Cardiac muscle cell (in vitro differentiated cells and primary cell): ENCODE results near the gene PYHIN1. TPM values are rescaled to one million over a fixed set of nuclear protein-coding genes. Genes with fewer than 3 reads are reported as not detected.

Experiments used
- DNase-seq, 2 donors: peaks; one replicate each; pipeline versions ENCODE4 v3.0.0 to v3.0.0-alpha.2; 2010 to 2017; ENCODE audit warnings: low read depth in 1 of 2, low spot score in 1 of 2
- H3K27ac ChIP-seq: fragments of 200-600 bp; sonication (generic); 2 replicates; pipeline ENCODE4 v1.5.1; 2016
- H3K27me3 ChIP-seq: fragments of 200-600 bp; sonication (generic); 2 replicates; pipeline ENCODE4 v1.6.0; 2016; ENCODE audit warnings: control low read depth
- H3K36me3 ChIP-seq: fragments of 200-600 bp; sonication (generic); 2 replicates; pipeline ENCODE4 v1.5.1; 2016; ENCODE audit warnings: control low read depth
- H3K4me1 ChIP-seq: fragments of 200-600 bp; sonication (generic); 2 replicates; pipeline ENCODE4 v1.8.1; 2017; ENCODE audit warnings: low read depth, mild to moderate bottlenecking, mixed run types
- H3K4me3 ChIP-seq: fragments of 200-600 bp; sonication (generic); 2 replicates; pipeline ENCODE4 v1.5.1; 2016; ENCODE audit warnings: mild to moderate bottlenecking
- H3K9me3 ChIP-seq: fragments of 200-600 bp; sonication (generic); 2 replicates; pipeline ENCODE4 v1.5.1; 2017; ENCODE audit warnings: low read depth, mild to moderate bottlenecking, control low read depth
- polyA plus RNA-seq: library from polyadenylated mRNA; unstranded; fragments of >200 nt; fragmentation: Nextera tagmentation; extraction: Ambion mirVana; gene quantifications from 2 replicates; pipeline ENCODE4 v1.2.1, GENCODE V29; 2016
- total RNA-seq: library from RNA; depleted of rRNA; stranded (reverse); fragments of >200 nt; gene quantifications from 2 replicates; pipeline ENCODE4 v1.2.3, GENCODE V29; 2016
- TF ChIP-seq, protein P1 (sequence below): IDR thresholded peaks from 2 replicates; pipeline ENCODE4 v1.5.1; 2012; ENCODE audit warnings: low read depth, mild to moderate bottlenecking, low read length

The PYHIN1 gene
- total and polyA plus RNA-seq, 2 experiments from 2014 or later = not detected

DNA sequence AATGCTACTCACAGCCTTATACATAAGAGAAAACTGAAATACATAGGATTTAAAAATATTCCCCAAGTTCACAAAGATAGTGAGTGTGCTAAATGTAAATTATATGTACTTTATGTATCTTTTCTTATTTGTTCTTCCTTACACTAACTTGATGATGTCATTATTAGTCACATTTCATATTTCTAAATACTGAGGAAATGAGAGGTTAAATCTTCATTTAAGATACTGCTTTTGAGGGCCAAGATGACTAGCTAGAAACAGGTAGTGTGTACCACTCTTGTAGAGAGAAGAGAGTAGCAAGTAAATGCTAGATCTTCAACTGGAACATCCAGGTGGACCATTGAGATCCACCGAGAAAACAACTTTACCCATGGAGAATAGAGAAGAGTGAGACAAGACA lies 29.8 kb downstream of the PYHIN1 start:
- Histone ChIP-seq H3K36me3 (no peaks in the 10 kb centered on the region), H3K4me3 (no peak overlapping the region), H3K9me3 (no peaks in the 10 kb centered on the region), H3K27me3 (no peaks in the 10 kb centered on the region), H3K27ac (no peak overlapping the region), H3K4me1 (no peaks in the 10 kb centered on the region)
- DNase-seq = no peak
- TF ChIP-seq, protein P1, sequence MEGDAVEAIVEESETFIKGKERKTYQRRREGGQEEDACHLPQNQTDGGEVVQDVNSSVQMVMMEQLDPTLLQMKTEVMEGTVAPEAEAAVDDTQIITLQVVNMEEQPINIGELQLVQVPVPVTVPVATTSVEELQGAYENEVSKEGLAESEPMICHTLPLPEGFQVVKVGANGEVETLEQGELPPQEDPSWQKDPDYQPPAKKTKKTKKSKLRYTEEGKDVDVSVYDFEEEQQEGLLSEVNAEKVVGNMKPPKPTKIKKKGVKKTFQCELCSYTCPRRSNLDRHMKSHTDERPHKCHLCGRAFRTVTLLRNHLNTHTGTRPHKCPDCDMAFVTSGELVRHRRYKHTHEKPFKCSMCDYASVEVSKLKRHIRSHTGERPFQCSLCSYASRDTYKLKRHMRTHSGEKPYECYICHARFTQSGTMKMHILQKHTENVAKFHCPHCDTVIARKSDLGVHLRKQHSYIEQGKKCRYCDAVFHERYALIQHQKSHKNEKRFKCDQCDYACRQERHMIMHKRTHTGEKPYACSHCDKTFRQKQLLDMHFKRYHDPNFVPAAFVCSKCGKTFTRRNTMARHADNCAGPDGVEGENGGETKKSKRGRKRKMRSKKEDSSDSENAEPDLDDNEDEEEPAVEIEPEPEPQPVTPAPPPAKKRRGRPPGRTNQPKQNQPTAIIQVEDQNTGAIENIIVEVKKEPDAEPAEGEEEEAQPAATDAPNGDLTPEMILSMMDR = no peak

DNA sequence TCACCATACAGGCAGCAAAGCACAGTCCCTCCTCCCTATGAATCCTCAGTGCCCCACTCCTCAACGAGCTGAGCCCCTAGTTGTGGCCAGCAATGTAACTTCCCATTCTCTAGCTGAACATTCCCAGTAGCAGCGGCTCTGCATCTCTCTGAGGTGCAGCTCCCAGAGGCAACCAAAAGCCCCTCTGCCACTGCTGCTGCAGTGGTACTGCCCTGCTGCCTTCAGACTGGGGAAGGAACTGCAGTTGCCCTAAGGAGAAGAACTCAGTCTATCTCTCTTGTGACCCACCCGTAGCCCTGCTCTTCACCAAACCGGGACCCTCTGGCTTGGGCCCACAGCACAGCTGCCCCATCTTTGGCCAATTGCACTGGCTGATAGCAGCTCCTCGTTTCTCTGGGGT lies 31.6 kb downstream of the PYHIN1 start:
- DNase-seq = no peak

DNA sequence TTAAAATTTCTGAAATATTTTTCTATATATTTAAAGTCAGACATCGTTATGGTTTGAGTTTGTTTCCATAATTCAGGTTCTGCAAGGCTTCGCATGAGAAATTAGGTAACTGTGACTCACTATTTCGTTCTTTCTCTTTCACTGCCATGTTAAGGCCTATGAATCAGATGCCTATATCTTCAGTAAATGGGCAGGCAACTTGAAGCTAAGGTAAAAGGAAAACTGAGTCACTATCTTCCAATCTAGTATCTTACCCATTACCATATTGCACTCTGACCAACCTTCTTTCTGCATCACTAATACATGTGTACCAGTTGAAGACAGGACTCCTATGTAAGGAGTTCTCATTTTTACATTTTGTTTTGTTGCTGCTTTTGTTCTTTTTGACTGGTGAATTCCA lies 37.8 kb downstream of the PYHIN1 start:
- H3K4me1 ChIP-seq = no peaks in the 10 kb centered on the region
- H3K9me3 ChIP-seq = no peaks in the 10 kb centered on the region
- H3K27me3 ChIP-seq = no peaks in the 10 kb centered on the region
- no peaks in the 10 kb centered on the region for H3K36me3 ChIP-seq
- no peak overlapping the region for H3K4me3 ChIP-seq
- DNase-seq = no peak
- H3K27ac ChIP-seq = no peak overlapping the region
- TF ChIP-seq, protein P1 = no peak

More for the DNA sequence above, 31.6 kb downstream of the PYHIN1 start:
- Histone ChIP-seq H3K27me3 (no peaks in the 10 kb centered on the region), H3K27ac (no peak overlapping the region), H3K9me3 (no peaks in the 10 kb centered on the region), H3K36me3 (no peaks in the 10 kb centered on the region), H3K4me1 (no peaks in the 10 kb centered on the region), H3K4me3 (no peak overlapping the region)
- TF ChIP-seq, protein P1 = no peak

DNA sequence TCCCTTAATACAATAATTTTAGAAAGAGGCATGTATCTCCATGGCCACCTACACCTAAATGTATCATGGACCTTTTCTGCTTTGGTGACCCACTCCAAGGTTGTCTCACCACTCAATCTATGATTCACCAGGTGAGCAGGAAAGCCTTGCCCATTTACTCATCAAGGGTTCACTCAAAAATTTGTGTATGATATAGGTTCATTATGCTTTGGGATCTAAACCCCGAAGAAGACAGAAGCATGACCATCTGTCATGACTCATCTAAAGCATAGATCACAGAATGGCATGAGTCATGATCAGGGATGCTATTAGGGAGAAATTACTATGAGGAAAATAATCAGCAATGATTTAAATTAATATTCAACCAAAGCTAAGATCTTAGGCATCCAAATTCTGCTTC lies 38.5 kb downstream of the PYHIN1 start:
- H3K9me3 ChIP-seq = no peaks in the 10 kb centered on the region
- TF ChIP-seq, protein P1 = no peak
- H3K4me3 ChIP-seq = no peak overlapping the region
- H3K4me1 ChIP-seq = no peaks in the 10 kb centered on the region
- no peak for DNase-seq
- no peaks in the 10 kb centered on the region for H3K36me3 ChIP-seq
- no peaks in the 10 kb centered on the region for H3K27me3 ChIP-seq
- H3K27ac ChIP-seq = no peak overlapping the region

DNA sequence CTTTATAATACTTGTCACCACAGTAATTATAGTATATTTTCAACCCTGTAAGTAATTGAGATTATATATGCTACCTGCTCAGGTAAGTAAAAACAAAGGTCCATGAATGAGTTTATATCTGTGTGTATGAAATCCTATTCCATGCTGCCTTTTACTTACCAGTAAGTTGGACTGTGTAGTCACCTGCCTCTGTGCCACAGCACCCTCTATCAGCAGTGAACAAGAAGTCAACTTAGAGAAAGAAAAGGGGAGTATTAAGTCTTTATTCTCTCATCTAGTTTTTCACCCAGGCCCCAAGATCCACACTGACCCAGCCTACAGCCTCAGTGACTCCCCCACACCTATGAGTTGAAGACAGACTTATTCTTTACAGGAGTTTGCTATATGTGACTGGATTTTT lies 41.5 kb downstream of the PYHIN1 start:
- no peaks in the 10 kb centered on the region for H3K9me3 ChIP-seq
- no peak overlapping the region for H3K4me3 ChIP-seq
- H3K36me3 ChIP-seq = no peaks in the 10 kb centered on the region
- DNase-seq = peak; percentile 25 to 41
- TF ChIP-seq, protein P1 = no peak
- no peaks in the 10 kb centered on the region for H3K4me1 ChIP-seq
- no peaks in the 10 kb centered on the region for H3K27me3 ChIP-seq
- H3K27ac ChIP-seq = no peak overlapping the region

DNA sequence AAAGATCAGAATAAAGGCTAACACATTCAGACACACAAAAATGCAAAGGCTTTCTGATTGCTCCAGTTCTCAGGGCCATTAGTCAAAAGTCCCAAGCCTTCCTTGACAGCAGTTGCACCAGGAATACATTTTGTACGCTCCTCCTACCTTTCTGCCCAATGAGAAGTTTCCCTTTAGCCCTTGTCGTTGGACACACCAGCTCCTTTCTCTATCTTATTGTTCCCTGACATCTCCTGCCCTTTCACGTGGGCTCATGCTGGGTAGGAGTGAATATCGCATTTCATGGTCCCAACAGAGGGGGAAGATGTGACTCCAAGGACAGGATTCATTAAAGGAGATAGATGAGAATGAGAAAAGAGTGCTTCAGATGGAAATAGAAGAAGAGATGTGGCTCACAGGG lies 44.9 kb downstream of the PYHIN1 start:
- H3K9me3 ChIP-seq = no peaks in the 10 kb centered on the region
- no peaks in the 10 kb centered on the region for H3K4me1 ChIP-seq
- no peak for DNase-seq
- H3K27ac ChIP-seq = no peak overlapping the region
- H3K4me3 ChIP-seq = no peak overlapping the region
- no peaks in the 10 kb centered on the region for H3K27me3 ChIP-seq
- TF ChIP-seq, protein P1 = no peak
- H3K36me3 ChIP-seq = no peaks in the 10 kb centered on the region
